Activated CD4-positive, alpha-beta T cell treated with anti-CD3 and anti-CD28 coated beads for 36 hours (primary cell): ENCODE measurements around the gene FOSL2. TPM values are rescaled to one million over a fixed set of nuclear protein-coding genes. Genes with fewer than 3 reads are reported as not detected.

ENCODE experiments used
- ATAC-seq: fragments of 200-7000 bp; cut with Tn5 transposase; one replicate; pipeline ENCODE4 v1.10.0; 2021; ENCODE audit warnings: mild to moderate bottlenecking, moderate library complexity
- CTCF ChIA-PET: fragments of 350-600 bp; sonication (Branson Sonifier 250); formaldehyde crosslinking; loops from one replicate; lab custom pipeline; 2021; ENCODE audit warnings: antibody characterized with exemption; lab: Charles Lee
- POLR2A ChIA-PET: fragments of 350-600 bp; sonication (Branson Sonifier 250); formaldehyde crosslinking; loops from one replicate; lab custom pipeline; 2021; ENCODE audit warnings: antibody characterized with exemption, inconsistent platforms; lab: Charles Lee
- DNase-seq: peaks from one replicate; pipeline ENCODE4 v3.0.0-alpha.2; 2020
- H3K27ac Mint-ChIP-seq: one replicate; pipeline ENCODE4 v1.8.0; 2021; ENCODE audit warnings: mixed read lengths
- H3K27me3 Mint-ChIP-seq: one replicate; pipeline ENCODE4 v1.8.0; 2021; ENCODE audit warnings: mixed read lengths
- H3K36me3 Mint-ChIP-seq: one replicate; pipeline ENCODE4 v1.8.0; 2021; ENCODE audit warnings: low read depth, mixed read lengths
- H3K4me1 Mint-ChIP-seq: one replicate; pipeline ENCODE4 v1.8.0; 2021; ENCODE audit warnings: mixed read lengths
- H3K4me3 Mint-ChIP-seq: one replicate; pipeline ENCODE4 v1.8.0; 2021; ENCODE audit warnings: mild to moderate bottlenecking, moderate library complexity, mixed read lengths
- H3K9me3 Mint-ChIP-seq: one replicate; pipeline ENCODE4 v1.8.0; 2021; ENCODE audit warnings: low read depth, mixed read lengths
- intact Hi-C, 2 experiments: fragments of 100-400 bp; cut with DNase I in 1 of 2; cut with micrococcal nuclease in 1 of 2; formaldehyde crosslinking; loops; one replicate each; pipeline versions ENCODE4 v1.14.2 to v1.15.1; 2022 to 2024; cut with DNase I, micrococcal nuclease
- total RNA-seq, 2 experiments: library from RNA; stranded (reverse); gene quantifications; one replicate each; pipeline ENCODE4 v1.2.3, GENCODE V29; 2021

The FOSL2 gene
- total RNA-seq, 2 experiments from 2014 or later, result 135 to 225 TPM

DNA sequence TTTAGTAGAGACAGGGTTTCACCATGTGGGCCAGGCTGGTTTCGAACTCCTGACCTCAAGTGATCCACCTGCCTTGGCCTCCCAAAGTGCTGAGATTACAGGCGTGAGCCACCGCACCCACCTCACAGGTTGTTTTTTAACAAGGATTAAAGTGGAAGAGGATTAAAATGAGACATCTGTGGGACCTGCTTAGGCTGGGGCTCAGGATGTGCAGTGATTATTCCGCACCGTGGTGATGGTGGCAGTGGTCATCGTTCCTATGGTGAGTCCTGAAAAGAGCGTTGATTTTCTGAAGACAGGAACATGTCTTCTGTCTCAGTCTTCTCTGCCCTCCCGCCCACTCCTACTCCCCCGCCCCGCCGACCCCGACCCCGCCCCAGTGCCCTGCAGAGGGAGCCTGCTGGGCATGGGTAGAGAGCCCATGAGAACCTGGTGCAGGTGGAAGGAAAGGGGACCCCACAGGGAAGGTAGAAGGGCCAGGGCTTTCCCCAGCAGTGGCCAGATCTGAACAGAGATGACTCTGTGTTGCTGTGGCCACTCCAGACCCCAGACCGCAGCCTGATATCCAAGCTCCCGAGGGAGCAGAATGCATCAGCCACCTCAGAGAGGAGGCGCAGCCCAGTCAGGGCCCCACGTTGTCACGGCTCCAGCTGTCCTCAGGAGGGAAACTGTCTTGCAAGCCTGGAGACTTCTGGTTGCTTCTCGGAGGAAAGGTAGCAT, 34.5 kb upstream of the FOSL2 start:
- no peak overlapping the region for H3K4me3 Mint-ChIP-seq
- ChIA-PET POLR2A (no interaction called here), CTCF (interaction anchor here (0.7 kb wide), 1 partner anchor 33 kb away, joined by 5 read pairs; no protein-coding TSS in a partner anchor)
- no peaks in the 10 kb centered on the region for H3K36me3 Mint-ChIP-seq
- H3K27ac Mint-ChIP-seq, result peak overlapping the region; percentile 51
- peaks cover 4% of the 10 kb centered on the region for H3K27me3 Mint-ChIP-seq
- peaks cover 57% of the 10 kb centered on the region for H3K4me1 Mint-ChIP-seq
- DNase-seq (no peak), ATAC-seq (no peak)
- intact Hi-C loops, result loop anchor here in 1 of 2 experiments (2.0 kb wide), 2 partner anchors 33 to 81 kb away; no protein-coding TSS in a partner anchor
- no peaks in the 10 kb centered on the region for H3K9me3 Mint-ChIP-seq

GRCh38 chr2:28358668-28359201, 33.9 kb upstream of the FOSL2 start:
- ChIA-PET CTCF (interaction anchor here (0.6 to 0.7 kb wide), 2 partner anchors 28 to 32 kb away, joined by 3 to 5 read pairs; no protein-coding TSS in a partner anchor), POLR2A (no interaction called here)
- ATAC-seq (peak; percentile 7), DNase-seq (no peak)
- intact Hi-C loops, result loop anchor here (1.0 to 2.0 kb wide), 3 partner anchors 32 to 82 kb away; no protein-coding TSS in a partner anchor
- Mint-ChIP-seq H3K36me3 (no peaks in the 10 kb centered on the region), H3K27ac (peak overlapping the region; percentile 94), H3K9me3 (no peaks in the 10 kb centered on the region), H3K4me3 (peak overlapping the region; percentile 53), H3K4me1 (peaks cover 61% of the 10 kb centered on the region), H3K27me3 (peaks cover 4% of the 10 kb centered on the region)

DNA sequence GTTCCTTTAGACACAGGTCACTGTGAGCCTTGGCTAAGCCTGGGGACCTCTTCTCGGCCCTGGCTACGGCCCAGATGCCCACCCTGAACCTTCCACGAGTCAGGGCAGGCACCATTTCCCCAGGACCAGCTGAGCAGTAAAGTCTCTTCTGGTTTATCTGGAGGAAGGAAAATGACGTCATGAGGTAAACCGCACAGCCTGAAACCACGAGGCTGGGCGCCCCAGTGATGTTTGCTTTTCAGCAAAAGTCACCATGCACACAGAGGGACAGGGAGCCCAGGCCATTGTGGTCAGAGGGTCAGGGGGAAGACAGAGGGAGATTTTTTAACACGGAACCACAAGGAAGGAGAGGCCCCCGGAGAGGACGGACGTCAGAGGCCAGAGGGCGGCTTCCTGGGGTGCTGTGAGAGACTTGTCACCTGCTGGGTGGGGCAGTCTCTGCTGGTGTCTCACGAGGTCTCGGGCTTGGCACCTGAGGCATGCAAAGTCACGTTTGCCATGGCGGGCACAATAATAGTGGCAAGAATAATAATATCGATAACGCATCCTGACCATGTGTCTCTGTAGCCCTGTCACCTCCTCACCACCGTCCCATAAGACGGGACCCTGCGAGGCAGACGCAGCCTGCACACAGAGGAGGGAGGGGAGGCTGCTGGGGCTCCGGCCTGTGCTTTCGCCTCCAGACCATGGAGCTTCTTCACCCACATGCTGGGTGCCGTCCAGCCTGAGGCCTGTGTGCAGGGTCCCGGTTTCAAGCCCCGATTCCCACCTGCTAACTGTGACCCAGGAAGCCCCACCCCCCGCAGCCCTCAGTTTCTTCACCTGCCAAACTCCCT, 33.2 kb upstream of the FOSL2 start:
- peak overlapping the region; percentile 53 for H3K4me3 Mint-ChIP-seq
- no peaks in the 10 kb centered on the region for H3K9me3 Mint-ChIP-seq
- CTCF ChIA-PET, result interaction anchor here (0.6 kb wide), 3 partner anchors 29 to 951 kb away, joined by 3 read pairs; no protein-coding TSS in a partner anchor
- peak overlapping the region; percentile 94 for H3K27ac Mint-ChIP-seq
- POLR2A ChIA-PET, result interaction anchor here (1.3 kb wide), 1 partner anchor 31 kb away, joined by 4 read pairs; no protein-coding TSS in a partner anchor
- ATAC-seq (peak; percentile 81), DNase-seq (peak; percentile 89)
- no peaks in the 10 kb centered on the region for H3K36me3 Mint-ChIP-seq
- H3K4me1 Mint-ChIP-seq, result peaks cover 67% of the 10 kb centered on the region
- intact Hi-C loops, result loop anchor here (1.0 to 2.0 kb wide), 3 partner anchors 31 to 83 kb away; no protein-coding TSS in a partner anchor
- H3K27me3 Mint-ChIP-seq, result peaks cover 4% of the 10 kb centered on the region

DNA sequence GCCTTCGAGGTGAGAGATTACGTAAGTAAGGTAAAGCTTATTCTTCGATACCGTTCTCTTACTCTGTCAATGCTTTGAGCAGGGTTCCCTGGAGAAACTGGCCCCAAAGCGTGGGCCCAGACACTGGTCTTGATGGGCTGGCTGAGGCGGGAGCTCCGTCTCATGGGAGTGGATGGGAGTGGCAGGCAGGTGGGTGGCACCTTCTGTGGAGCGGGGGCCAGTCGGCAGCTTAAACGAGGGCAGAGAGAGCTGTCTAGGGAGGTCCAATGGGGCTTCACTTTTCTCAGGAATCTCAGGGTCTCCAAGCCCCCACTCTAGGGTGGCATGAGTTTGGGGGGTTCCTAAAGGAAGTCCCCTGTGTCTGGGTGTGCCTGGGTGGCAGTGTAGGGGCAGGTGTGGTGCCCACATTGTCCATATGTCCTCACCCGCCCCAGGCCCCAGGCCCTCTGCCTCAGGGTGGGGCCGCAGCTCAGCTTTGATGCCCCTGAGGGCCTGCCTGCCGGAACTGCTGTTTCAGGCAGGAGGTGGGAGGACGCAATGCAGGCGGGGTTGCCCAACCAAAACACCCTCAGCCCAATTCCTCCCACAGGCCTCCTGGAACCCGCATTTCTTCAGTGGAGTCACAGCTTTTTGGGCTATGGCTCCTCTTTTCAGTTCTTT, 32.5 kb upstream of the FOSL2 start:
- intact Hi-C loops, result no loop called here
- Mint-ChIP-seq H3K4me3 (peak overlapping the region; percentile 53), H3K4me1 (peaks cover 74% of the 10 kb centered on the region), H3K27me3 (peaks cover 4% of the 10 kb centered on the region), H3K27ac (peak overlapping the region; percentile 94), H3K36me3 (no peaks in the 10 kb centered on the region), H3K9me3 (no peaks in the 10 kb centered on the region)
- POLR2A ChIA-PET, result interaction anchor here (0.5 to 1.3 kb wide), 2 partner anchors 30 to 170 kb away, joined by 3 to 4 read pairs; no protein-coding TSS in a partner anchor
- no peak for DNase-seq
- CTCF ChIA-PET, result interaction anchor here (0.6 kb wide), 2 partner anchors 23 to 450 kb away, joined by 3 to 5 read pairs; no protein-coding TSS in a partner anchor
- ATAC-seq, result no peak

GRCh38 chr2:28360718-28361293, 31.9 kb upstream of the FOSL2 start:
- H3K4me3 Mint-ChIP-seq, result no peak overlapping the region
- no peaks in the 10 kb centered on the region for H3K9me3 Mint-ChIP-seq
- H3K27me3 Mint-ChIP-seq, result peaks cover 4% of the 10 kb centered on the region
- H3K27ac Mint-ChIP-seq, result peak overlapping the region; percentile 94
- no peaks in the 10 kb centered on the region for H3K36me3 Mint-ChIP-seq
- ATAC-seq (no peak), DNase-seq (peak; percentile 48)
- POLR2A ChIA-PET, result interaction anchor here (0.5 kb wide), 1 partner anchor 169 kb away, joined by 3 read pairs; no protein-coding TSS in a partner anchor
- H3K4me1 Mint-ChIP-seq, result peaks cover 79% of the 10 kb centered on the region
- CTCF ChIA-PET, result interaction anchor here (0.6 kb wide), 1 partner anchor 23 kb away, joined by 5 read pairs; no protein-coding TSS in a partner anchor
- intact Hi-C loops, result no loop called here

DNA sequence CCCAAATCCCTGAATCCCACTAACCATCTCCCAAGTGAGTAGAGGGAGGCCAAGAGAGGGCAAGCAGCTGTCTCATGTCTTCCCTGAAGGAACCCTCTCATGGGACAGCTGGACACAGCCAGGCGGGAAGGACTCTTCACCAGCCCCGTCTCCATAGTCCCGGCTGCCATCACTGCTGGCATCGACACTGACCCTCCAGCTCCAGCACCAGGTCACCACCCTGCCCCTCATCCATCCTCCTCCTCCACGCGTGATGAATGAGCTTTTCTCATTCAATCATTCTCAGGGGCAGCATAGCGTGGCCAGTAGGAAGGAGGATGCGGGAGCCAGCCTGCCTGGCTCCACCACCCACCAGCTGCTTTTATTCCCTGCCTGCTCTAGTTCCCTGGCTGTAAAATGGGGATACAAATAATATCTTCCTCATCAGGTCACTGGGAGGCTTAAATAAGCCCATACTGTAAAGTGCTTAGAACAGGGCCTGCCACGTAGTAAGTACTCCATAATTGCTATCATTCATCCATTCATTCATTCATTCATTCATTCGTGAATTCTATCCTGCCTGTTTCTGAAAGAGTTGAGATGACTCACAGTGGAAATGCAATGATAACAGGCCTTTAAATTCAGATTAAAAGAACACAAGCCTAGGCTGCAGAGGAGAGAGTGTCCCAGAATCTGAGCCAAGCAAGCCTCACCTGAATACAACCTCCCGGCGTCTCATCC, 30.5 kb upstream of the FOSL2 start:
- H3K27me3 Mint-ChIP-seq, result peaks cover 4% of the 10 kb centered on the region
- POLR2A ChIA-PET, result interaction anchor here (1.0 kb wide), 1 partner anchor 16 kb away, joined by 3 read pairs; no protein-coding TSS in a partner anchor
- no peak overlapping the region for H3K4me3 Mint-ChIP-seq
- peak overlapping the region; percentile 62 for H3K27ac Mint-ChIP-seq
- intact Hi-C loops, result no loop called here
- no peaks in the 10 kb centered on the region for H3K9me3 Mint-ChIP-seq
- peaks cover 88% of the 10 kb centered on the region for H3K4me1 Mint-ChIP-seq
- CTCF ChIA-PET, result interaction anchor here (0.6 to 1.1 kb wide), 3 partner anchors 16 to 647 kb away, joined by 3 to 4 read pairs (median 3); no protein-coding TSS in a partner anchor
- no peaks in the 10 kb centered on the region for H3K36me3 Mint-ChIP-seq
- ATAC-seq (no peak), DNase-seq (no peak)

DNA sequence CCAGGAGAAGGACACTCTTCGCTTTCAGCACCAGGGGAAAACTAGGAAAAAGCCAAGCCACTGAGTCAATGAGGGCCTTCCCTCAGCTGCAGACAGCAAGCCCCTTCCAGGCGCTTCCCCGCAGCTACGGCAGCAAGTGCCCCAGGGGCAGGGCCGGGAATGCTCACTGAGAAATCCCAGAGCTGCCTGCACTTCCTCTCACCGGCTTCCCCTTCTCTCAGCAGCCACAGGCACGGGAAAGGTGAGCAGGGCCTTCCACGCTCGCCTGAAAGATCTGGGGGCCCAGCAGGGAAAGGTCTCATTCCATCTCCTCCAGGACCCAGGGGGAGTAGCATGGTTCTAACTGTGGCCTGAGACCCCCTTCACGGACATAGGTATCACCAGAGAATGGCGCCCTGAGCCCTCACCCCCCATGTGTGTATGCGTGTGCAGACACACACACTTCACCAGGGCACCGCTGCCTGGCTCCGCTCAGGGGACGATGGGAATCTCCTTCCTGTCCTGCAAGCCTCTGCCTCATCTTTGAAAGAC, 29.6 kb upstream of the FOSL2 start:
- no peak for DNase-seq
- Mint-ChIP-seq H3K4me3 (no peak overlapping the region), H3K27me3 (peaks cover 4% of the 10 kb centered on the region), H3K27ac (no peak overlapping the region), H3K36me3 (no peaks in the 10 kb centered on the region), H3K4me1 (peaks cover 88% of the 10 kb centered on the region), H3K9me3 (no peaks in the 10 kb centered on the region)
- ChIA-PET CTCF (no interaction called here), POLR2A (no interaction called here)
- ATAC-seq, result no peak
- intact Hi-C loops, result no loop called here

DNA sequence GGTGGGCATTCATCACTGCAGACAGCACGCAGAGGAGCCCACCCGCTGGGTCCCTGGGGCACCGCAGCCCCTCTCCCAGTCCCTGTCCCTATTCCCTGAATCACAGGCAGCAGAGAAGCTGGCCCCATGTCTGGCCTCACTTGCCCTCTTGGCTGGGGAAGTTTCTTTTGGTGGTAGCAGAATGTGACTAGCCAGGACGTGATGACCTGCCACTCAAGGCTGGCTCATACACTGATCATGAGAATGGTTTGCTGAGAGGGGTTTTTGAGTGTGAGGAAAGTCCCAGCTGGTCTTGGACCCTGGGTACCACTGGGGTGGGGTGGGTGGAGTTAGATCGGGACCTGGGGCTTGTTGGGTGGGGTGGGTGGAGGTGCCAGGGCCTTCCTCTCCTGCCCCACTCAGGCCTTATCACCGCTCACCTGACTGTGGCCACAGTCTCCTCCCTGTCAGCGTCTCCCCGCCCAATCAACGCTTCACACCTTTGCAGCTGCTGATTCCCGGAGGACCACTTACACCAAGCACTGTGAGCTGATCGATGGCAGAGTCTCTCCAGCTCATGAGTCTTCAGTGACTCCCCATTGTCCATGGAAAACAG, 28.9 kb upstream of the FOSL2 start:
- H3K4me1 Mint-ChIP-seq, result peaks cover 84% of the 10 kb centered on the region
- no peaks in the 10 kb centered on the region for H3K36me3 Mint-ChIP-seq
- peaks cover 4% of the 10 kb centered on the region for H3K27me3 Mint-ChIP-seq
- ChIA-PET POLR2A (no interaction called here), CTCF (no interaction called here)
- DNase-seq, result no peak
- no peaks in the 10 kb centered on the region for H3K9me3 Mint-ChIP-seq
- H3K4me3 Mint-ChIP-seq, result no peak overlapping the region
- intact Hi-C loops, result no loop called here
- no peak overlapping the region for H3K27ac Mint-ChIP-seq
- ATAC-seq, result no peak

GRCh38 chr2:28364610-28365009, 28.0 kb upstream of the FOSL2 start:
- Mint-ChIP-seq H3K4me1 (peaks cover 75% of the 10 kb centered on the region), H3K27ac (no peak overlapping the region), H3K4me3 (no peak overlapping the region), H3K9me3 (no peaks in the 10 kb centered on the region), H3K27me3 (peaks cover 4% of the 10 kb centered on the region), H3K36me3 (no peaks in the 10 kb centered on the region)
- intact Hi-C loops, result no loop called here
- ATAC-seq, result no peak
- DNase-seq, result no peak
- POLR2A ChIA-PET, result no interaction called here
- CTCF ChIA-PET, result interaction anchor here (0.7 to 0.8 kb wide), 2 partner anchors 642 to 682 kb away, joined by 3 read pairs; no protein-coding TSS in a partner anchor
